HCT116 (cell line): ENCODE measurements around the gene ARAP1.

Experiments
- RAD21 ChIP-seq: IDR thresholded peaks from 2 replicates; pipeline ENCODE4 v1.6.1; 2012; ENCODE audit warnings: low read depth, mild to moderate bottlenecking
- TF ChIP-seq, protein P1 (sequence below), 3 experiments: fragments of 200-600 bp in 1 of 3; sonication (generic) in 1 of 3; IDR thresholded peaks in 2 of 3; conservative IDR thresholded peaks in 1 of 3; 2 replicates each; pipeline ENCODE4 v1.5.1; 2012 to 2017; ENCODE audit warnings: low read depth in 2 of 3, low read length in 2 of 3, antibody characterized with exemption in 1 of 3, borderline replicate concordance in 1 of 3, control low read depth in 1 of 3, mild to moderate bottlenecking in 1 of 3, mixed read lengths in 1 of 3, mixed run types in 1 of 3, moderate library complexity in 1 of 3; ENCODE audit not compliant: insufficient read depth in 1 of 3

GRCh38 chr11:72732329-72732728, 19.9 kb downstream of the ARAP1 start:
- TF ChIP-seq, protein P1, sequence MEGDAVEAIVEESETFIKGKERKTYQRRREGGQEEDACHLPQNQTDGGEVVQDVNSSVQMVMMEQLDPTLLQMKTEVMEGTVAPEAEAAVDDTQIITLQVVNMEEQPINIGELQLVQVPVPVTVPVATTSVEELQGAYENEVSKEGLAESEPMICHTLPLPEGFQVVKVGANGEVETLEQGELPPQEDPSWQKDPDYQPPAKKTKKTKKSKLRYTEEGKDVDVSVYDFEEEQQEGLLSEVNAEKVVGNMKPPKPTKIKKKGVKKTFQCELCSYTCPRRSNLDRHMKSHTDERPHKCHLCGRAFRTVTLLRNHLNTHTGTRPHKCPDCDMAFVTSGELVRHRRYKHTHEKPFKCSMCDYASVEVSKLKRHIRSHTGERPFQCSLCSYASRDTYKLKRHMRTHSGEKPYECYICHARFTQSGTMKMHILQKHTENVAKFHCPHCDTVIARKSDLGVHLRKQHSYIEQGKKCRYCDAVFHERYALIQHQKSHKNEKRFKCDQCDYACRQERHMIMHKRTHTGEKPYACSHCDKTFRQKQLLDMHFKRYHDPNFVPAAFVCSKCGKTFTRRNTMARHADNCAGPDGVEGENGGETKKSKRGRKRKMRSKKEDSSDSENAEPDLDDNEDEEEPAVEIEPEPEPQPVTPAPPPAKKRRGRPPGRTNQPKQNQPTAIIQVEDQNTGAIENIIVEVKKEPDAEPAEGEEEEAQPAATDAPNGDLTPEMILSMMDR (IDR thresholded peaks at IDR 0.05 in 2 of 3, conservative IDR thresholded peaks at IDR 0.05 in 1 of 3; ENCODE audit: borderline replicate concordance in 1 of 3, insufficient read depth in 1 of 3, low read depth in 2 of 3, low read length in 2 of 3) = no peak
- TF ChIP-seq RAD21 = no peak
